Midbrain (tissue), 1 donor: ENCODE results near the gene MARK3.

ENCODE experiments used
- DNase-seq: peaks from one replicate; lab custom pipeline; 2025; lab: John Stamatoyannopoulos, UW

Gene MARK3

GRCh38 chr14:103550451-103551337 is 165.5 kb downstream of the MARK3 start:
- no peak for DNase-seq

DNA sequence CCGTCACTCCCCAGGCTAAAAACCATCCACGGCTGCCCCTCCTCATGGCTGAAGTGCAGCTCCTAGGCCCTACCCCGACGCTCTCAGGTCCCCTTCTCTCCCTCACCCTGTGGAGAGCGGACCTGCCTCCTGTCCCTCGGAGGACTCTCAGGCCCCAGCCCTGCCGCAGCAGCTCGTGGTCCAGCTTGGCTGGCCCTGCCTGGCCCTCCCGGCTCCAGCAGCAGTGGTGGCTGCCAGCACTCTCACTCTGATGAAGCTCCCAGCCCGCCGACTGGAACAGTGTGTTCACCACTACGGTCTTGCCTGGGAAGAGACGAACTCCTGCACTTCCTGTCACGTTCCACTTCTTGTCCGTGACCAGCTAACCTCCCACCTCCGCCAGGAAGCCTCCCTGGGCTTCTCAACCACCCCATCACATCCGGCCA is 166.1 kb downstream of the MARK3 start:
- DNase-seq, result peak; percentile 25

DNA sequence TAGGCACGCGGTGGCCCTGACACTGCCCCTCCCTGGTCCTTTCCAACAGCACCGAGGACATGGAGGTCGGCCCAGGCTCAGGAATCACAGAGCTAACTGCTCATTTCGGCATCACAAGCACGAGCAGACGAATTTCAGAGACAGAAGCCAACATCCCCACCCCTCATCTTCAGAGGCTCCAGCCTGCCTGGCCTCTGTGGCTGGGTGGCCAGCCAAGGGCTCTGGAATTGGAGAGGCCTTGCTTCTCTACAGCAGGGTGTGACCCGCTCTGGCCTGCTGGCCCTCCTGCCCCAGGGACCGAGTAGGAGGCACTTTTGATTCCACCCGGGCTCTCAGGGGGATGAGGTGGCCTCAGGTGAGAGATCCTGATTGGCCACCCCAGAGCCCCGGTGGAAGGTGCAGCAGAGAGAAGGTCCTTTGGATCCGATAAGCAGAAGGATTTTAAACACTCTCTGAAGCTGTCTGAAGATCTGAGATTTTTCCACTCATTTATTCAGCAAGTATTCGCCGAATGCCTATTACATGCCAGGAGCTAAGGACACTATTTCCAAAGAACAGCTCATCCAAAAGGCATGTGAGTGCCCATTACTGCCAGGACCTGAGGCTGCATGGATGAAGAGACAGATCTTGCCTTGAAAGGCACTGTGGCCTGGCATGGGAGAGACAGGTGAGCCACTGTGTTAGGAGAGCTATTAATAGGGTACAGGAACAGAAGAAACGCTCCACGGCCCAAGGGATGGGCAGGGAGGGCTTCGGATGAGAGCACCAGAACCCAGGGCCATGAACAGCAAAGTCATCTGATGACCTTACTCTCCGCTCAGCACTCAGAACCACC is 167.0 kb downstream of the MARK3 start:
- DNase-seq, result no peak

DNA sequence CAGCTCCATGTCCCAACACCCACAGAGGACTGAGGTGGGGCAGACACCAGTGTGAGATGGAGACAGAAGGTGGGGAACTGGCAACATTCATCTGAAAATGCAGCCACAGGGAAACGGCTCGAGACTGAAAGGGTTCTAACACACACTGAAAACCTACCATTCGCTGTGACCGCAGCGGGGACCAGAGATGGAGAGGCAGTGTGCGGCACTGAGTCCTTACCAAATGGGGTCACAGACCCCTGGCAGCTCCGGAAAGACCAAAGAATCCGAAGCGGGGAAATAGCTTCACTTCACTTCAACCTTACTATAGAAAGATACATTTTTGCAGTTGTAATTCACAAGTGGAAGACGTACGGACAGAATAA is 167.6 kb downstream of the MARK3 start:
- no peak for DNase-seq
